GM23338 (cell line): ENCODE data around the gene GRP. TPM values are rescaled to one million over a fixed set of nuclear protein-coding genes. Genes with fewer than 3 reads are reported as not detected.
"Not testable (repeated sequence)": the region's sequence is repeated elsewhere in the genome, so short reads cannot be mapped to it uniquely, and the experiment has no call there.

ENCODE experiments used
- ATAC-seq: fragments of 200-7000 bp; cut with Tn5 transposase; 3 replicates; pipeline ENCODE4 v1.9.1; 2020
- DNase-seq: peaks from one replicate; pipeline ENCODE4 v3.0.0-alpha.2; 2015; ENCODE audit warnings: low spot score
- H2AFZ ChIP-seq: fragments of 200-600 bp; sonication (generic); 2 replicates; pipeline ENCODE4 v1.8.0; 2016; ENCODE audit warnings: antibody characterized with exemption, mild to moderate bottlenecking, moderate library complexity
- H3F3A ChIP-seq: fragments of 200-600 bp; sonication (generic); replicated peaks from 2 replicates; pipeline ENCODE4 v1.8.0; 2017; ENCODE audit warnings: antibody characterized with exemption, mixed run types, low read depth
- H3K27ac ChIP-seq: fragments of 200-600 bp; sonication (generic); 2 replicates; pipeline ENCODE4 v1.6.1; 2016; ENCODE audit warnings: low read depth
- H3K27me3 ChIP-seq: fragments of 200-600 bp; sonication (generic); 2 replicates; pipeline ENCODE4 v1.8.0; 2016; ENCODE audit warnings: mild to moderate bottlenecking, mixed run types, moderate library complexity; ENCODE audit not compliant: insufficient read depth
- H3K36me3 ChIP-seq: fragments of 200-600 bp; sonication (generic); 2 replicates; pipeline ENCODE4 v1.8.0; 2016; ENCODE audit warnings: mild to moderate bottlenecking; ENCODE audit not compliant: insufficient read depth
- H3K4me1 ChIP-seq: fragments of 200-600 bp; sonication (generic); 2 replicates; pipeline ENCODE4 v1.8.0; 2016; ENCODE audit warnings: mild to moderate bottlenecking, moderate library complexity; ENCODE audit not compliant: insufficient read depth
- H3K4me2 ChIP-seq: fragments of 200-600 bp; sonication (generic); 2 replicates; pipeline ENCODE4 v1.7.1; 2017; ENCODE audit warnings: mixed run types
- H3K4me3 ChIP-seq: fragments of 200-600 bp; sonication (generic); 2 replicates; pipeline ENCODE4 v1.6.1; 2016; ENCODE audit warnings: mixed run types
- H3K79me2 ChIP-seq: fragments of 200-600 bp; sonication (generic); replicated peaks from 2 replicates; pipeline ENCODE4 v1.8.0; 2017; ENCODE audit warnings: mild to moderate bottlenecking; ENCODE audit not compliant: insufficient read depth
- H3K9me2 ChIP-seq: fragments of 200-600 bp; sonication (generic); 2 replicates; pipeline ENCODE4 v1.8.0; 2017; ENCODE audit not compliant: insufficient read depth
- H4K20me1 ChIP-seq: fragments of 200-600 bp; sonication (generic); replicated peaks from 2 replicates; pipeline ENCODE4 v1.8.0; 2017; ENCODE audit warnings: mild to moderate bottlenecking; ENCODE audit not compliant: insufficient read depth
- H3K27ac Mint-ChIP-seq: 2 replicates; pipeline ENCODE4 v1.8.0; 2020; ENCODE audit warnings: inconsistent platforms, mild to moderate bottlenecking, moderate library complexity, mixed read lengths
- H3K27me3 Mint-ChIP-seq: 3 replicates; pipeline ENCODE4 v1.8.0; 2022; ENCODE audit warnings: low read depth, mild to moderate bottlenecking, moderate library complexity, mixed read lengths, inconsistent platforms; ENCODE audit not compliant: insufficient read depth, poor library complexity
- H3K36me3 Mint-ChIP-seq: 3 replicates; pipeline ENCODE4 v1.8.0; 2021; ENCODE audit warnings: low read depth, mild to moderate bottlenecking, inconsistent platforms, moderate library complexity, mixed read lengths
- H3K4me1 Mint-ChIP-seq: 3 replicates; pipeline ENCODE4 v1.8.0; 2020; ENCODE audit warnings: mild to moderate bottlenecking, inconsistent platforms, mixed read lengths
- H3K4me3 Mint-ChIP-seq: 3 replicates; pipeline ENCODE4 v1.8.0; 2021; ENCODE audit warnings: moderate library complexity, mild to moderate bottlenecking, inconsistent platforms, mixed read lengths
- H3K9me3 Mint-ChIP-seq: 3 replicates; pipeline ENCODE4 v1.8.0; 2020; ENCODE audit warnings: moderate library complexity, mild to moderate bottlenecking, inconsistent platforms, mixed read lengths
- EZH2phosphoT487 ChIP-seq: fragments of 200-600 bp; sonication (generic); IDR thresholded peaks from one replicate; pipeline ENCODE4 v1.8.1; 2018; ENCODE audit warnings: antibody characterized with exemption; ENCODE audit not compliant: unreplicated experiment
- JUNB ChIP-seq: IDR thresholded peaks from one replicate; pipeline ENCODE4 v1.6.1; 2016; ENCODE audit warnings: antibody characterized with exemption; ENCODE audit not compliant: unreplicated experiment
- polyA plus RNA-seq: library from polyadenylated mRNA; unstranded; fragments of >200 nt; fragmentation: Nextera tagmentation; extraction: Ambion mirVana; gene quantifications from 2 replicates; pipeline ENCODE4 v1.2.1, GENCODE V29; 2016
- total RNA-seq: library from RNA; depleted of rRNA; stranded (reverse); fragments of >200 nt; shearing (Covaris generic); gene quantifications from 2 replicates; pipeline ENCODE4 v1.2.3, GENCODE V29; 2014
- TF ChIP-seq, protein P1 (sequence below), 2 experiments: fragments of 200-600 bp in 1 of 2; sonication (generic) in 1 of 2; conservative IDR thresholded peaks; 2 replicates each; pipeline versions ENCODE4 v1.5.1 to v1.6.1; 2016 to 2017; ENCODE audit warnings: antibody characterized with exemption in 2 of 2, low read depth in 2 of 2, mild to moderate bottlenecking in 2 of 2, moderate library complexity in 1 of 2

GRP gene
- total and polyA plus RNA-seq, 2 experiments from 2014 or later = not detected

DNA sequence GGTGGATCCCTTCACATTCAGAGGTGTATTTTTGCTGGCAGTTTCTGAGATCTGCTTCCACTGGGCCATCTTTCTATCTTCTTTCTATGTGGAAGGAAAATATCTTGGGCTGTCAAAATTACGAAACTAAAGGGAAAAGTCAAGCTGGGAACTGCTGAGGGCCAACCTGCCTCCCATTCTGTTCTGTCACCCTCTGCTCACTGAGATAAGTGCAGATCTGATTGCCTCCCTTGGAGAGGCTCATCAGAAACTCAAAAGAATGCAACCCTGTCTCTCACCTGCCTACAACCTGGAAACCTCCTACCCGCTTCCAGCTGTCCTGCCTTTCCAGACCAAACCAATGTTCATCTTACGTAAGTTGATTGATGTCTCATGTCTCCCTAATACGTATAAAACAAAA is 26.8 kb downstream of the GRP start:
- H3K79me2 ChIP-seq = no peaks in the 10 kb centered on the region
- ATAC-seq (peak; percentile 43; the same call in 2 of the 3 replicates), DNase-seq (no peak)
- H3K4me3 ChIP-seq = no peak overlapping the region
- no peak overlapping the region for H2AFZ ChIP-seq
- Mint-ChIP-seq H3K4me3 (no peak overlapping the region), H3K27me3 (peaks cover 2% of the 10 kb centered on the region), H3K27ac (no peak overlapping the region), H3K36me3 (no peaks in the 10 kb centered on the region), H3K9me3 (no peaks in the 10 kb centered on the region), H3K4me1 (peaks cover 9% of the 10 kb centered on the region)
- no peaks in the 10 kb centered on the region for H4K20me1 ChIP-seq
- no peaks in the 10 kb centered on the region for H3K36me3 ChIP-seq
- H3K9me2 ChIP-seq = no peaks in the 10 kb centered on the region
- no peaks in the 10 kb centered on the region for H3F3A ChIP-seq
- 0 out of 2 replicates have a peak, but pooled peaks cover 6% of the 10 kb centered on the region for H3K27me3 ChIP-seq
- no peak overlapping the region for H3K4me2 ChIP-seq
- H3K4me1 ChIP-seq = no peaks in the 10 kb centered on the region
- H3K27ac ChIP-seq = no peak overlapping the region
- no peak for TF ChIP-seq JUNB

DNA sequence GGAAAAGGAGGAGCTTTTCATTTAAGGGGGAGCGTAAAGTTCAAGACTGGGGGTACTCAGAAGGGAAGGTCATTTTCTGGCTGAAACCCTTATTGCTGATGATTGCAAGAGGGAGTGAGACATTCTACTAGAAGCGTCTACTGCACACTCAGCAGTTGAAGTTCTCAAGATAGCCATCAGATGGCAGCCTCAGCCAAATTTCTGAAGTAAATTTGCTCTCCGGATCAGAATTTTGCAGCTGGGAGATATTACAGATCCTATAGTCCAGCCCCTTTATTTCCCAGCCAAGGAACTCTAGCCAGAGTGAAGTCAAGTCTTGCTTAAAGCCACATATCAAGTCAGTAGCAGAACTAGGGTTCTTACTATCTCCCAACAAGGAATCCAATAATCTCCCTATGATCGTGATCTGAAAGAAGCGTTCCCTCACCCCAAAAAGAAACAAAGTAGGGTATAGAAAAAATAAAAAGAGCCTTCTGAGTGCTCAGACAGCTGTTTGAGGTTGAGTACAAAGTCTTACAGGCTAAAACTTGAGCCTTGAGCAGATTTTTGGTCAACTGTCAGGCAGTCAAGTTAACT is 29.3 kb downstream of the GRP start:
- no peak overlapping the region for H3K4me3 Mint-ChIP-seq
- ATAC-seq = peak; percentile 85
- H3K4me1 ChIP-seq = no peaks in the 10 kb centered on the region
- H4K20me1 ChIP-seq = no peaks in the 10 kb centered on the region
- H3K4me2 ChIP-seq = no peak overlapping the region
- H3K4me3 ChIP-seq = no peak overlapping the region
- H3K4me1 Mint-ChIP-seq = peaks cover 9% of the 10 kb centered on the region
- H3K27me3 ChIP-seq = 0 out of 2 replicates have a peak, but pooled peaks cover 6% of the 10 kb centered on the region
- H3K9me2 ChIP-seq = no peaks in the 10 kb centered on the region
- peaks cover 2% of the 10 kb centered on the region for H3K27me3 Mint-ChIP-seq
- DNase-seq = peak; percentile 83
- no peaks in the 10 kb centered on the region for H3K36me3 ChIP-seq
- no peak overlapping the region for H2AFZ ChIP-seq
- no peaks in the 10 kb centered on the region for H3F3A ChIP-seq
- no peak for TF ChIP-seq EZH2phosphoT487
- TF ChIP-seq, protein P1, sequence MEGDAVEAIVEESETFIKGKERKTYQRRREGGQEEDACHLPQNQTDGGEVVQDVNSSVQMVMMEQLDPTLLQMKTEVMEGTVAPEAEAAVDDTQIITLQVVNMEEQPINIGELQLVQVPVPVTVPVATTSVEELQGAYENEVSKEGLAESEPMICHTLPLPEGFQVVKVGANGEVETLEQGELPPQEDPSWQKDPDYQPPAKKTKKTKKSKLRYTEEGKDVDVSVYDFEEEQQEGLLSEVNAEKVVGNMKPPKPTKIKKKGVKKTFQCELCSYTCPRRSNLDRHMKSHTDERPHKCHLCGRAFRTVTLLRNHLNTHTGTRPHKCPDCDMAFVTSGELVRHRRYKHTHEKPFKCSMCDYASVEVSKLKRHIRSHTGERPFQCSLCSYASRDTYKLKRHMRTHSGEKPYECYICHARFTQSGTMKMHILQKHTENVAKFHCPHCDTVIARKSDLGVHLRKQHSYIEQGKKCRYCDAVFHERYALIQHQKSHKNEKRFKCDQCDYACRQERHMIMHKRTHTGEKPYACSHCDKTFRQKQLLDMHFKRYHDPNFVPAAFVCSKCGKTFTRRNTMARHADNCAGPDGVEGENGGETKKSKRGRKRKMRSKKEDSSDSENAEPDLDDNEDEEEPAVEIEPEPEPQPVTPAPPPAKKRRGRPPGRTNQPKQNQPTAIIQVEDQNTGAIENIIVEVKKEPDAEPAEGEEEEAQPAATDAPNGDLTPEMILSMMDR (conservative IDR thresholded peaks at IDR 0.05; ENCODE audit: low read depth in 2 of 2) = peak; percentile 80 to 83
- no peaks in the 10 kb centered on the region for H3K36me3 Mint-ChIP-seq
- no peaks in the 10 kb centered on the region for H3K79me2 ChIP-seq
- H3K27ac ChIP-seq = no peak overlapping the region
- H3K27ac Mint-ChIP-seq = no peak overlapping the region
- peaks cover 7% of the 10 kb centered on the region for H3K9me3 Mint-ChIP-seq

DNA sequence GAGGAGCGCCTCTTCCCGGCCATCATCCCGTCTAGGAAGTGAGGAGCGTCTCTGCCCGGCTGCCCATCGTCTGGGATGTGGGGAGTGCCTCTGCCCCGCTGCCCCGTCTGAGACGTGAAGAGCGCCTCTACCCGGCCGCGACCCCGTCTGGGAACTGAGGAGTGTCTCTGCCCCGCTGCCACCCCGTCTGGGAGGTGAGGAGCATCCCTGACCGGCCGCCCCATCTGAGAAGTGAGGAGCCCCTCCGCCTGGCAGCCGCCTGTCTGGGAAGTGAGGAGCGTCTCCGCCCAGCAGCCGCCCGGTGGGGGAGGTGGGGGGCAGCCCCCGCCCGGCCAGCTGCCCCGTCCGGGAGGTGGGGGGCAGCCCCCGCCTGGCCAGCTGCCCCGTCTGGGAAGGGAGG is 35.5 kb downstream of the GRP start:
- H3K4me3 Mint-ChIP-seq, H3K4me1 Mint-ChIP-seq, H3K9me2 ChIP-seq, H3K4me1 ChIP-seq, H3K36me3 ChIP-seq, H4K20me1 ChIP-seq, H3K36me3 Mint-ChIP-seq, H3K79me2 ChIP-seq, H3K4me2 ChIP-seq, H3K27ac Mint-ChIP-seq, H3K4me3 ChIP-seq, H3K27ac ChIP-seq, DNase-seq, H2AFZ ChIP-seq, H3K27me3 Mint-ChIP-seq, H3F3A ChIP-seq, ATAC-seq: not testable (repeated sequence)
- H3K9me3 Mint-ChIP-seq = peaks cover 40% of the 10 kb centered on the region
- peaks cover 21% of the 10 kb centered on the region for H3K27me3 ChIP-seq

DNA sequence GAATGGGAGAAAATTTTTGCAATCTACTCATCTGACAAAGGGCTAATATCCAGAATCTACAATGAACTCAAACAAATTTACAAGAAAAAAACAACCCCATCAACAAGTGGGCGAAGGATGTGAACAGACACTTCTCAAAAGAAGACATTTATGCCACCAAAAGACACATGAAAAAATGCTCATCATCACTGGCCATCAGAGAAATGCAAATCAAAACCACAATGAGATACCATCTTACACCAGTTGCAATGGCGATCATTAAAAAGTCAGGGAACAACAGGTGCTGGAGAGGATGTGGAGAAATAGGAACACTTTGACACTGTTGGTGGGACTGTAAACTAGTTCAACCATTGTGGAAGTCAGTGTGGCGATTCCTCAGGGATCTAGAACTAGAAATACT is 41.9 kb downstream of the GRP start:
- H3K27ac ChIP-seq, H3K4me3 ChIP-seq, H3K4me1 Mint-ChIP-seq, H3K36me3 ChIP-seq, H3K9me2 ChIP-seq, DNase-seq, H3K27ac Mint-ChIP-seq, H4K20me1 ChIP-seq, H3K79me2 ChIP-seq, H3K4me3 Mint-ChIP-seq, H2AFZ ChIP-seq, H3F3A ChIP-seq, H3K4me2 ChIP-seq, H3K36me3 Mint-ChIP-seq, ATAC-seq: not testable (repeated sequence)
- Histone ChIP-seq H3K4me1 (peaks cover 19% of the 10 kb centered on the region), H3K27me3 (peaks cover 82% of the 10 kb centered on the region)
- H3K9me3 Mint-ChIP-seq = peaks cover 20% of the 10 kb centered on the region
- H3K27me3 Mint-ChIP-seq = peaks cover 65% of the 10 kb centered on the region

DNA sequence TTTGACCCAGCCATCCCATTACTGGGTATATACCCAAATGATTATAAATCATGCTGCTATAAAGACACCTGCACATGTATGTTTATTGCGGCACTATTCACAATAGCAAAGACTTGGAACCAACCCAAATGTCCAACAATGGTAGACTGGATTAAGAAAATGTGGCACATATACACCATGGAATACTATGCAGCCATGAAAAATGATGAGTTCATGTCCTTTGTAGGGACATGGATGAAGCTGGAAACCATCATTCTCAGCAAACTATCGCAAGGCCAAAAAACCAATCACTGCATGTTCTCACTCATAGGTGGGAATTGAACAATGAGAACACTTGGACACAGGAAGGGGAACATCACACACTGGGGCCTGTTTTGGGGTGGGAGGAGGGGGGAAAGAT is 42.3 kb downstream of the GRP start:
- H3K4me1 Mint-ChIP-seq, H3K4me3 ChIP-seq, H3K4me2 ChIP-seq, H3K36me3 Mint-ChIP-seq, H3K27ac Mint-ChIP-seq, H3F3A ChIP-seq, H2AFZ ChIP-seq, DNase-seq, H3K27ac ChIP-seq, H3K4me3 Mint-ChIP-seq, H4K20me1 ChIP-seq, H3K36me3 ChIP-seq, ATAC-seq, H3K9me2 ChIP-seq, H3K79me2 ChIP-seq: not testable (repeated sequence)
- peaks cover 86% of the 10 kb centered on the region for H3K27me3 ChIP-seq
- peaks cover 16% of the 10 kb centered on the region; the same call in 2 of the 3 replicates for H3K9me3 Mint-ChIP-seq
- peaks cover 23% of the 10 kb centered on the region for H3K4me1 ChIP-seq
- peaks cover 69% of the 10 kb centered on the region for H3K27me3 Mint-ChIP-seq
